Activated T-cell treated with anti-CD3 and anti-CD28 coated beads, Interleukin-2, amount 50 U/mL, for 1 hour (primary cell): ENCODE data around the gene GRN.
"Not testable (repeated sequence)": the region's sequence is repeated elsewhere in the genome, so short reads cannot be mapped to it uniquely, and the experiment has no call there.

Source experiments
- DNase-seq: peaks from one replicate; pipeline ENCODE4 v3.0.0-alpha.2; 2020

The GRN gene

DNA sequence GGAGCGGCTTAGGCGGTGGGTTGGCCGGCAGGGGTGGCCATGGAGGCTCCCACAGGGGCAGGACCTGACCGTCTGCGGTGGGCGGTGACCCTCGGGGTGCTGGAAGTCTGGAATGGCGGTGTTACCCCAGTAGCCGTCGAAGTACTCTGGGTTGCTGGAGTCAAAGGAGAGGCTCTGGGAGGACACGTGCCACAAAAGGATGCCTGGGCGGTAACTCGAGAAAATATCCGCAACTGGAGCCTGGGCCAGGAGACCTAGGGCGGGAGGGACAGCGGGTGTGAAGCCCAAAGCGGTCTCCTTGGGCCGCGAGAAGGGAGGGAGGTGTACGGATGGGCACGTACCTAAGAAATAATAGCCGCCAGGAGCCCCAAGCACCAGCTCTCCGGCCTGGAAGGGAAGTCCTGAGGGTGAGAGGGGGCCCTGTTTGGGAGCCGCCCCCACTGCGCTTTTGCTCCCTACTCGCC is 39.8 kb downstream of the GRN start:
- DNase-seq: no peak

DNA sequence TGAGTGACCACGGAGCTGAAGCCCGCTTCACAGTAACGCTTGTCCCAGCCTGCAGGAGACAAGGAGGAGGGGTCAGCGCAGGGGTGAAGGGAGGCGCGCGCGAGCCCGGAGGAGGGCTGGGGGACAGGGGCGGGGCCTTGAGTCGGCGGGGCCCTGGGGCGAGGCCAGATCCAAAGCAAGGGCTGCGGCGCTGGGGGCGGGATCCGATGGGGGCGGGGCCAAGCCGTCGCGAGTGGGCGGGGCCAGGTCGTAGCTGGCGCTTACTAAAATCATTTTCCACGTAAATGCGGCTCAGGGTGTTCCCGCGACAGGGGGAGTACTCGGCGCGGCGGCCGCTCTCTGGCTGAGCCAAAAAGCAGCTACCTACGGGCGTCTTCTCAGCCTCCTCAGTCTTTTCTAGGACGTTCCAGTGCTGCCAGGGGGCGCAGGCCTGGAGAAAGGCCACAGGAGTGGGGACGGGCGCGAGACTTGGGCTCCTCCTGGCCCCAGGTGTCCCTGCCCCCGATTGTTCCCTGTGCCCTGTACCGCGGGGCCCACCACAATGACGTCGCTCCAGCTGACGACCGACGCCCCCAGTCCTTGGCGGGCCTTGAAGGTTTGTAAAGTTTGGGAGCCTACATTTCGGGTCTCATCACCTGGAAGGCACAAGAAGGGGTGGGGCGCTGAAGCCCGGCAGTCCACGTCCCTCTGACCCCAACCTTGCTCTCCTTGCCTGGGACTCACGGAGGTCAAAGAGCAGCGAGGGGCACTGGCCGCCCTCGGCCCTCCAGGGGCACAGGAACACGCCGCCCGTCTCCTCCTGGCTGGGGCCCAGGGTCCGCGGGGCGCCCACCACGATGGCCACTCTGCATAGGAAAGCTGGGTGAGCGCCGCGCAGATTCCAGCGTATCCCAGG is 40.4 kb downstream of the GRN start:
- peak; percentile 86 for DNase-seq

DNA sequence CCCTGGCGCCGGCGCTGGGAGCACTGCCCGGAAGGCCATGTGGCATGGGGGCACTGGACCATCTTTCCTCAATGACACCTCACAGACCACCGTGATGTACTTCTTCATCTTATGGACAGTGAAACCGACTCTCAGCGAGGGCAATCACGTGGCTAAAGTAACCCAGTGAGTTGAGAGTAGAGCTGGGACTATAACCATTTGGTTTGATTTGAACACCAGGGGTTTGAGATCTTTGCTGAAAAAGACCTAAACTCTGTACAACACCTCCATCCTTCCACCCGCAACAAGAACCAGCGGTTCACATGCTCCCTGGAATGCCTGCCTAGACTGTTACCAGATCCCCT is 41.1 kb downstream of the GRN start:
- no peak for DNase-seq

DNA sequence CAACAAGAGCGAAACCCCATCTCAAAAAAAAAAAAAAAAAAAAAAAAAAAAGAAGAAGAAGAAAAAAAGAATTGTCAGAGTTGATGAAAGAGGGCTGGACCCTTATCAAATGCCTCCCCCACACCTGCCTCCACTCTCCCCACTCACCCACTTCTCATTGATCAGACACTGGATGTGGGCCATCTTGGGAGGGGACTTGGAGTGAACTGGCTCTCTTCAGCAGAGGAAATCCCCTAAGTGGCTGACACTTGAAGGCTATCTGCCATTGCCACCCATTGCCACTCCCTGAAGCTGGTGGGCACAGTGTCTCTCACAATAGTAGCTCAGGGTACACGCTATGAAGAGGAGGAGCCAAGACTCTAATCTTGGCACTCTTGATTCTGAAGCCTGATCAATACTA is 42.7 kb downstream of the GRN start:
- no peak for DNase-seq

DNA sequence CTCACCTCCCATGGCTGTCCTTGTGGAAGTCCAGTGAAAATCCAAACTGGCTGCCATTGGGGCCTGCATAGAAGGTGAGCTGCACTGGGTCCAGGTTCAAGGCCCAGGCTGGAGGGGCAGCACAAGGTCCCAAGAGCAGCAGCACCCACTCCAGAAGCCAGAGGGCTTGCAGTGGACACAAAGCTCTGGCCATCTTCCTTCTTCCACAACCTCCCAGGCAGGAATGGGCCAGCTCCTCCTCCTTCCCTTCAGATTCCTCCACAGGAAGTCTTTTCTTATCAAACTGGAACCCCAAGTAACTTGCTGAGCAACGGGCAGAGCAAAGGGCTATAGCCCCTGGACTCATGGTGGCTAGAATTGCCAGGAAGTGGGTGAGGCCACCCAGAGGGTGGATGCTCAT is 44.2 kb downstream of the GRN start, which contains the start of gene ITGA2B:
Gene ITGA2B (minus strand): TSS at position 369 of the 400 bp plus-strand sequence. CDS start 176 bp downstream, at position 193.
- DNase-seq: no peak

DNA sequence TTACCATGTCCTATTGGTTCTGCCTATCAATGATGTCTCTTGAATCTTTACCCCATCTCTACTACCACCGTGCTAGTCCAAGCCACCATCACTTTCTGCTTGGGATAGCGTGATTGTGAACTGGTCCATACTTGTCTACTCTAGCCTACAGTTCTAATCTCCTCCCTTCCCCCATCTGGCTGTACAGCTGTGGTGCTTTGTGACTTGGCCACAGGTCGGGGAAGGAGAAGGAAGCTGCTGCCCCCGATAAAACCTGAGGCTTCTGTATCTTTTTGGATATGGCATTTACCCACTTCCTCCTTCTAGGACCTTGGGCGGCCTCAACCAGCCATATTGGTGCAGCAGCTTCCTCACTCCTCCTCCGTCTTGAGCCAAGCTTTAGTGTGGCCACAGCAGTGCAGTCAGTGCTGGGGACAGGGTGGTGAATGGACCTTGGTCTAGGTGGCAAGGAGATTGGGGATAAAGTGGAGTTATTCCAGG is 44.7 kb downstream of the GRN start:
- no peak for DNase-seq

DNA sequence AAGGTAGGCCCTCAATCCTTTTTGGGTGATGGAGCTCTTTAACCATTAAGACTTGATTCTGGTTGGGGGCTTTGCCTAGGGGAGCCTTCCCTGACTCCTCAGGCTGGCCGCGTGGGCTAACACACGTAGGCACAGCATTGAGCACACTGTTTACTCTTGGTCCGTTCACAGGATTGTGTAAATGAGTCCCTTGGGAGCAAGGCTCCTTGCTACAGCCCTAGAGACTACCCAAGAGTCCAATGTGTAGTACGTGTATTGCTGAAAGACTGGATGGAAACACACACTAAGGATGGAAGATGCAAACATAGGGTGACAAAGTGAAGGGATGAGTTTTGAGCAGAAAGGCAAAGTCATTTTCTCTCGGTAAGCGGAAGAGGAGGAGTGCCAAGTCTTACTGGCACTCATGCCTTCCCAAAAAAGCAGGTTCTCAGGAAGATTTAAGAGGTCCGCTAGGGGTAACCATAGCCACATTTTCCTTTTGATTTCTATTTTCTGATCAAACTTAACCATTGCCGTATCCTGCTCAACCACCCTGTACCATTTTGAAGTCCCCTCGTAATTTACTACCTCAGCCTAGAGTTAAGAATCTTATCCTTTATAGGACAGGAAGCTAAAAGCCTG is 45.3 kb downstream of the GRN start:
- no peak for DNase-seq

DNA sequence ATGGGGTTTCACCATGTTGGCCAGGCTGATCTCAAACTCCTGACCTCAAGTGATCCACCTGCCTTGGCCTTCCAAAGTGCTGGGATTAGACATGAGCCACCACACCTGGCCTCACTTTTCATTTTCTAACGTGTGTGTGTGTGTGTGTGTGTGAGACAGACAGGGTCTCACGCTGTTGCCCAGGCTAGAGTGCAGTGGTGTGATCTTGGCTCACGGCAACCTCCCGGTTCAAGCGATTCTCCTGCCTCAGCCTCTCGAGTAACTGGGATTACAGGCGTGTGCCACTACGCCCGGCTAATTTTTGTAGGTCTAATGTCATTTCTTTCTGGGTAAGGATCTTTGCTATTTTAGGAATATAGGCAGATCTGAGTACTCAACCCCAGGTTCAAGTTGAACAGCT is 49.0 kb downstream of the GRN start:
- DNase-seq: not testable (repeated sequence)

DNA sequence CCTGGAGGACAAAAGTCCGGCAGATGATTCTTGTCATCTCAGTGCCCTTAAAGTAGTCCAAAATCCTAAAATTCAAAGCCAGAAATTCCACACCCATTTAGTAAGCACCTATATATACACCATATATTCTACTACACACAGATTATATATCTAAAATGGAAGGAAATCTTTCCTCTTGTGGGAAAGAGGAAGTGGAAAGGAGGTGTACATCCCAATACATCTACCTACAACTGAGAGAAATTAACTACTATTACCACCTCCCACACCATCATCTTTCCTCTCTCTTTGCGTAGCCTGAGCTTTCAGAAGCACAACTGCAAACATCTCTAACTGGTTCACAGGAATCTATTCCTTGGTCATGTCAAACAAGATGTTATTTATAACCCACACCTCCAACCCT is 49.7 kb downstream of the GRN start:
- no peak for DNase-seq

DNA sequence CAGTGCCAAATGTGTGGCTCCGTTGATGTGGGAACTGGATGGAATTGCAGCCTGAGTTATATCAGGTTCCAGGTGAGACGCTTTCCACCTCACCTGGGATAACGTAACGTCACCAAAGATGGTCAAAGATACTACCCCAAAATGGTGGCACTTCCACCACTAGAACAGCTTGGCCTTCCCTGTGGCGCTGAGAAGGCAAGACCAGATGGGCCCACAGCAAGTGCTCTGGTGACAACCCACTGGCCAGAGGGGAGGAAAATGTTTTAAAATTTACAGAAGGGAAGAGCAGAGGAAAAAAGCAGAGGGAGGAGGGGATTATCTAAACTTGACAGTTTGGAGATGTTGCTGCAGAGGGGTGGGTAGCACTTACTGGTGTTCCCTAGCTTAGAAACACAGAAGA is 51.8 kb downstream of the GRN start:
- DNase-seq: no peak

DNA sequence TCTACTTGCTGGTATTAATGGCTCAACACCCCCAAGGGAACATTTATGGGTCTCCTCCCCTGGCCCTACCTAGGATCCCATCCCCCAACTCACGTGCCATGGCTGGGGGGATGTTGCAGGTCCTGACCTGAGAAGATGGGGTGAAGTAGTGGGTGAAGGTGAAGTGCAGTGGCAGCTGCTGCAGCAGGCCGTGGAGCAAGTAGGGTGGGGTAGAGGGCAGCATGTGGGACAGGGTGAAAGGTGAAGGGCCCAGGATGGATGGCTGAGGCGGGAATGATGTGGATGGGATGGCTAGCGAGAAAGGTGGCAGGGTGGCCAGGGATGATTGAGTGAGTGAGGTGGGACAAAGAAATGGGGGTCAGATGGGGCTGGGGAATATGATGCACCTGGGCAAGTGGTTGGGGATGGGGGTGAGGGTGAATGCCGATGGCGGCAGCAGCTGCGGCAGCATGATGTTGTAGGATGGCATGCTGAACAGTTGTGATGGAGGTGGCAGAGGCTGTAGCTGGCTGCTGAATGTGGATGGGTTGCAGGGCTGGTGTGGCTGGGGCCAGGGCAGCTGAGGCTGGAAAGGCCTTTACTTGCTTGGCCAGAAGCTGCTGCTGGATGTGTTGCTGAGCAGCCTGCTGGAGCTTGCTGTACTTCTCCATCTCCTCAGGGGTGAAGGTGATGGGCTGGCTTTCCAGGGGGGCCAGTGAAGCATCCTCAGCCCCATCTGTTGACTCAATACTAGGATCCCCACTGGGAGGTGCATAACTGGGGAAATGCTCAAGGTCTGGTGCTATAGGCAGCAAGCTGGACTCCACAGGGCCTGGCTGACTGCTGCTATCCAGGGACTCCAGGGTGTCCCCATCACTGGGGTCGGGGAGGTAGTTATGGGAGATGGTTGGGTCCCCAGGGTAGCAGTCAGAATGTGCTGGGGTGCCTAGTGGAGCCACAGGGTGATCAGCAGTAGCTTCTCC is 52.7 kb downstream of the GRN start:
- DNase-seq: no peak

DNA sequence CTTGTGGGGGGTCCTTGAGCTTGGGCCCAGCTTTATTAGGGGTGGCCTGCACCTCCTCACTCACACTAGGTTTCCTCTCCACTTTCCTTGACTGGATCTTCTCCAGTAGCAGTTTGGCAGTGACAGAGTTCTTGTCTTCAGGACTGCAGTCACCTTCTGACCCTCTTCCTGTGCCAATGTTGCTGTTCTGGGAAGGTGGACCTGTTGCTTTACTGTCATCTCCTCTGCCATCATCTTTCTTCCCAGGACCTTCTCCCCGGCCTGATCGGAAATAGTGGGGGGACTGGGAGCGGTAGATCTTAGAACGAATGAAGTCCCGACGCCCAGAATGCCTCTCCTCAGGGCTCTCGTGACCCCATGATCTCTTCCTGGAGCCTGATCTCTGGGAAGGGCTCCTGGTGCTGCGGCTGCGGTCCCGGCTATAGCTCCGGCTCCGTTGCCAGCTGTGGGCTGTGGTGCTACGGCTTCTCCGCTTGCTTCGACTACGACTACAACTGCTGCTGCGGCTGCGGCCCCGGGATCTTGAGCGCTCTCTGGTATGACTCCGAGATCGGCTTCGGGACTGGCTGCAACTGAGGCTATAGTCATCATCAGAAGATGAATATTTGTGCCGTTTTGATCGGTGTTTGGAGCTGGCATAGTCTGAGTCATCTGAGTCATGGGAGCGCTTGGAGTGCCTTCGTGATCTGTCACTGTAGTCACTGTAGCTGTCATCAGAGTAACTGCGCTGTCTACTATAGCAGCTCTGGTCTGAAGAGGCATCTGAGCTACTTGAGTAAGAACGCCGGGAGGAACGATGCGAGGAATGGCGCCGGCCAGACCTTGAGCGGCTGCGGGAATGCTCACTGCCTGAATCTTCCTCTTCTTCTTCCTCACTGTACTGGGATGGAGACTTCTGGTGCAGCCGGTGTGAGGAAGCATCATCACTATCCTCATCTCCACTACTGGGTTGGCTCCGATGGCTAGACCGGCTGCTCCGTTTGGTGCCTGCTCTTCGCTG is 53.9 kb downstream of the GRN start:
- DNase-seq: no peak

DNA sequence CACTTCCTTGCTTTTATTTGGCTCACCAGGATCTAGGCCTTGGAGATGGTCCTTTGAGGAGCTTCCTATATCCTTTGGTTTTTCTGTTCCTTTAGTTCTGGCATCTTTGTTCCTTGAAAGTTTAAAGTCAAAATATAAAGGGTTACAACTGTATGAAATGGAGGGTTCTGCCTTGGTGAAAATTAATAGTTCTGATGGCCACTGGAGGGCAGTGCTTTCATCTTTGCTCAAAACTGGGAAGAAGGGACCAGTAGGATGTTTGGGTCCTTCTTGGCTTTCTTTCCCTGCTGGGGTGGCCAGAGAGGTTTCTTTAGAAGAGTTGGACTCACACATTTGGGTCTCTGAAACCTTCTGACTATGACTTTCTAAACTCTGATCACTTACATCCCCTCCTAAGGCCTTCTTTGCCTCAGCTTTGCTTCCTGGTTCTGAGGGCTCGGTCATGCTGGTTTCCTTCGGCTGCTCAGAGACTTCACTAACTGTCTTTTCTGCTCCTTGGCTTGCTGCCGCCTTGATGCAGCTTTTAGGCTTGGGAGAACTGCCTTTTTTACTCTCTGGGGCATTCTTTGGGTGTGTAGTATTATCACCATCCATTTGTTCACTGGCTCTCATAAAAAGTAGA is 55.2 kb downstream of the GRN start:
- DNase-seq: no peak
